Ureter (tissue), 1 donor: Measurements from ENCODE around the gene HBE1. TPM values are rescaled to one million over a fixed set of nuclear protein-coding genes. Genes with fewer than 3 reads are reported as not detected.

ENCODE experiments used
- DNase-seq: peaks from one replicate; pipeline ENCODE4 v3.0.0-alpha.2; 2020; ENCODE audit warnings: low spot score
- total RNA-seq: library from RNA; stranded (reverse); gene quantifications from one replicate; pipeline ENCODE4 v1.2.4, GENCODE V29; 2023
- donor health status: DM: yes; HTN: yes; CAD: no.

HBE1 gene
- total RNA-seq, 1 donor from 2014 or later: not detected

GRCh38 chr11:5234381-5234834, 35.3 kb downstream of the HBE1 start, which contains the start of gene HBD:
Gene HBD, minus strand, starts transcription at chr11:5234483. Its CDS starts 50 bp downstream, at chr11:5234433.
- DNase-seq: no peak

- DNase-seq: no peak
These were observed 36.4 kb downstream of the HBE1 start for GRCh38 chr11:5233307-5233706.

- no peak for DNase-seq
These were observed 36.9 kb downstream of the HBE1 start for GRCh38 chr11:5232821-5233220.

GRCh38 chr11:5232176-5232575, 37.6 kb downstream of the HBE1 start:
- DNase-seq: no peak

- DNase-seq: no peak
These were observed 38.6 kb downstream of the HBE1 start for GRCh38 chr11:5231111-5231510.

GRCh38 chr11:5230266-5230665, 39.5 kb downstream of the HBE1 start:
- DNase-seq: no peak

GRCh38 chr11:5229796-5230195, 39.9 kb downstream of the HBE1 start:
- no peak for DNase-seq

GRCh38 chr11:5229356-5229755, 40.4 kb downstream of the HBE1 start:
- no peak for DNase-seq

- DNase-seq: no peak
These were observed 41.6 kb downstream of the HBE1 start for GRCh38 chr11:5228124-5228523.

- DNase-seq: no peak
These were observed 42.1 kb downstream of the HBE1 start for GRCh38 chr11:5227681-5228080.

GRCh38 chr11:5226732-5227310, 42.9 kb downstream of the HBE1 start, which contains the start of gene HBB:
Gene HBB, minus strand, starts transcription at chr11:5227071. Its CDS starts 50 bp downstream, at chr11:5227021.
- no peak for DNase-seq

- DNase-seq: no peak
These were observed 44.3 kb downstream of the HBE1 start for GRCh38 chr11:5225480-5225871.

GRCh38 chr11:5224538-5225479, 44.9 kb downstream of the HBE1 start:
- DNase-seq: no peak

- no peak for DNase-seq
These were observed 46.1 kb downstream of the HBE1 start for GRCh38 chr11:5223686-5224085.

- DNase-seq: no peak
These were observed 46.6 kb downstream of the HBE1 start for GRCh38 chr11:5223146-5223545.

Other genes with a start within 250 kb of the HBE1 start
- gene OR52J3, start 223.4 kb downstream of the HBE1 start, total RNA-seq: not detected
- not detected for gene OR52E2, start 210.3 kb downstream of the HBE1 start, total RNA-seq
- not detected for gene OR52E1, start 200.4 kb downstream of the HBE1 start, total RNA-seq
- gene OR52A5, start 131.6 kb downstream of the HBE1 start, total RNA-seq: not detected
- not detected for gene OR52A1, start 115.2 kb downstream of the HBE1 start, total RNA-seq
- not detected for gene OR51V1, start 69.3 kb downstream of the HBE1 start, total RNA-seq
- 144 TPM for gene HBB, start 42.9 kb downstream of the HBE1 start, total RNA-seq
- 0.75 TPM for gene HBD, start 35.5 kb downstream of the HBE1 start, total RNA-seq
- gene HBG1, start 20.1 kb downstream of the HBE1 start, total RNA-seq: not detected
- not detected for gene HBG2, start 15.2 kb downstream of the HBE1 start, total RNA-seq
- gene OR51B4, start 32.0 kb upstream of the HBE1 start, total RNA-seq: 0.42 TPM
- gene OR51B2, start 54.4 kb upstream of the HBE1 start, total RNA-seq: not detected
- gene OR51B5, start 73.6 kb upstream of the HBE1 start, total RNA-seq: 0.99 TPM
- gene OR51B6, start 81.6 kb upstream of the HBE1 start, total RNA-seq: not detected
- gene OR51M1, start 113.9 kb upstream of the HBE1 start, total RNA-seq: not detected
- gene OR51Q1, start 152.2 kb upstream of the HBE1 start, total RNA-seq: not detected
- gene OR51I1, start 171.6 kb upstream of the HBE1 start, total RNA-seq: 0.70 TPM
- not detected for gene OR51I2, start 179.4 kb upstream of the HBE1 start, total RNA-seq
- gene OR52D1, start 218.7 kb upstream of the HBE1 start, total RNA-seq: not detected
- 0.70 TPM for gene UBQLN3, start 240.0 kb upstream of the HBE1 start, total RNA-seq
- 1.4 TPM for gene UBQLNL, start 246.8 kb upstream of the HBE1 start, total RNA-seq